ENCODE results near the gene FBN1.

Gene FBN1

GRCh38 chr15:48560321-48561051, 85.0 kb downstream of the FBN1 start:
- Histone ChIP-seq H3K27ac (ENCODE audit: poor library complexity, severe bottlenecking) (no peak overlapping the region), H3K9me3 (ENCODE audit: severe bottlenecking) (no peaks in the 10 kb centered on the region), H3K4me1 (ENCODE audit: insufficient read depth, poor library complexity, severe bottlenecking) (peaks cover 14% of the 10 kb centered on the region), H3K27me3 (ENCODE audit: insufficient read depth, poor library complexity, severe bottlenecking) (no peaks in the 10 kb centered on the region), H3K36me3 (ENCODE audit: low read depth) (no peaks in the 10 kb centered on the region), H3K4me3 (ENCODE audit: severe bottlenecking) (no peak overlapping the region)
- no peak for ATAC-seq (ENCODE audit: low read depth)
- DNase-seq (ENCODE audit: low spot score) = no peak
- TF ChIP-seq, protein P1, sequence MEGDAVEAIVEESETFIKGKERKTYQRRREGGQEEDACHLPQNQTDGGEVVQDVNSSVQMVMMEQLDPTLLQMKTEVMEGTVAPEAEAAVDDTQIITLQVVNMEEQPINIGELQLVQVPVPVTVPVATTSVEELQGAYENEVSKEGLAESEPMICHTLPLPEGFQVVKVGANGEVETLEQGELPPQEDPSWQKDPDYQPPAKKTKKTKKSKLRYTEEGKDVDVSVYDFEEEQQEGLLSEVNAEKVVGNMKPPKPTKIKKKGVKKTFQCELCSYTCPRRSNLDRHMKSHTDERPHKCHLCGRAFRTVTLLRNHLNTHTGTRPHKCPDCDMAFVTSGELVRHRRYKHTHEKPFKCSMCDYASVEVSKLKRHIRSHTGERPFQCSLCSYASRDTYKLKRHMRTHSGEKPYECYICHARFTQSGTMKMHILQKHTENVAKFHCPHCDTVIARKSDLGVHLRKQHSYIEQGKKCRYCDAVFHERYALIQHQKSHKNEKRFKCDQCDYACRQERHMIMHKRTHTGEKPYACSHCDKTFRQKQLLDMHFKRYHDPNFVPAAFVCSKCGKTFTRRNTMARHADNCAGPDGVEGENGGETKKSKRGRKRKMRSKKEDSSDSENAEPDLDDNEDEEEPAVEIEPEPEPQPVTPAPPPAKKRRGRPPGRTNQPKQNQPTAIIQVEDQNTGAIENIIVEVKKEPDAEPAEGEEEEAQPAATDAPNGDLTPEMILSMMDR (IDR thresholded peaks at IDR 0.05; ENCODE audit: poor library complexity, severe bottlenecking) = no peak

- TF ChIP-seq, protein P1 (IDR thresholded peaks at IDR 0.05; ENCODE audit: poor library complexity, severe bottlenecking) = no peak
- no peak overlapping the region for H3K27ac ChIP-seq (ENCODE audit: poor library complexity, severe bottlenecking)
Observed at GRCh38 chr15:48559285-48559684, 86.2 kb downstream of the FBN1 start.

DNA sequence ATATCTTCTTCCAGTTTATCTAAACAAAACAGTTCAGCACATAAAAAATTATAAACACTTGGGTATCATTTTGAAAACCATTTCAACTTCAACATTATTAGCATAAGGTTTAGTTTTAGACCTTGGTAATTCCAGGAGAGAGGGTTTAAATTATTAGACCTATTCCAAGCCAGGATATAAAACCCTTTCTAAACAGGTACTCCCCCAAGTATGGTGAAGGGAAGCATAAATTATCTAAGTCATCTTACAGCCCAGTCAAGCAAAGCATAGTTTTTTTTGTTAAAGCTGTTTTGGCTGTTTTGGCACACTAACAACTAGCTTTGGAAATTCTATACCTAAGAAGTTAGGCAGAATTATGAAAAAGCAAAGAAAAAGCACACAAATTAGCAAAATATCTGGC, 87.3 kb downstream of the FBN1 start:
- peaks cover 12% of the 10 kb centered on the region for H3K4me1 ChIP-seq (ENCODE audit: insufficient read depth, poor library complexity, severe bottlenecking)
- no peak overlapping the region for H3K27ac ChIP-seq (ENCODE audit: poor library complexity, severe bottlenecking)
- no peaks in the 10 kb centered on the region for H3K27me3 ChIP-seq (ENCODE audit: insufficient read depth, poor library complexity, severe bottlenecking)
- no peaks in the 10 kb centered on the region for H3K9me3 ChIP-seq (ENCODE audit: severe bottlenecking)
- no peak for DNase-seq (ENCODE audit: low spot score)
- no peak for ATAC-seq (ENCODE audit: low read depth)
- H3K36me3 ChIP-seq (ENCODE audit: low read depth) = no peaks in the 10 kb centered on the region
- H3K4me3 ChIP-seq (ENCODE audit: severe bottlenecking) = no peak overlapping the region
- TF ChIP-seq, protein P1 (IDR thresholded peaks at IDR 0.05; ENCODE audit: poor library complexity, severe bottlenecking) = no peak

More at GRCh38 chr15:48559285-48559684, 86.2 kb downstream of the FBN1 start:
- ATAC-seq (ENCODE audit: low read depth) = peak; percentile 55; the same call in 2 of the 3 replicates
- no peaks in the 10 kb centered on the region for H3K27me3 ChIP-seq (ENCODE audit: insufficient read depth, poor library complexity, severe bottlenecking)
- H3K9me3 ChIP-seq (ENCODE audit: severe bottlenecking) = no peaks in the 10 kb centered on the region
- no peak for DNase-seq (ENCODE audit: low spot score)
- H3K36me3 ChIP-seq (ENCODE audit: low read depth) = no peaks in the 10 kb centered on the region
- H3K4me1 ChIP-seq (ENCODE audit: insufficient read depth, poor library complexity, severe bottlenecking) = peaks cover 3% of the 10 kb centered on the region
- H3K4me3 ChIP-seq (ENCODE audit: severe bottlenecking) = no peak overlapping the region

GRCh38 chr15:48557335-48557734, 88.2 kb downstream of the FBN1 start:
- Histone ChIP-seq H3K27ac (ENCODE audit: poor library complexity, severe bottlenecking) (no peak overlapping the region), H3K36me3 (ENCODE audit: low read depth) (no peaks in the 10 kb centered on the region), H3K4me3 (ENCODE audit: severe bottlenecking) (no peak overlapping the region), H3K27me3 (ENCODE audit: insufficient read depth, poor library complexity, severe bottlenecking) (no peaks in the 10 kb centered on the region), H3K9me3 (ENCODE audit: severe bottlenecking) (no peaks in the 10 kb centered on the region), H3K4me1 (ENCODE audit: insufficient read depth, poor library complexity, severe bottlenecking) (peaks cover 14% of the 10 kb centered on the region)
- ATAC-seq (ENCODE audit: low read depth) = no peak
- TF ChIP-seq, protein P1 (IDR thresholded peaks at IDR 0.05; ENCODE audit: poor library complexity, severe bottlenecking) = no peak
- DNase-seq (ENCODE audit: low spot score) = no peak
